Panc1 (cell line): ENCODE data around the gene ARR3.

Source experiments
- CTCF ChIP-seq: fragments of 450-650 bp; IDR thresholded peaks from 2 replicates; pipeline ENCODE4 v1.5.1; 2017; ENCODE audit warnings: mild to moderate bottlenecking
- POLR2AphosphoS5 ChIP-seq: IDR thresholded peaks from 2 replicates; pipeline ENCODE4 v1.6.1; 2012; ENCODE audit warnings: mild to moderate bottlenecking, low read depth, low read length, moderate library complexity
- SIN3A ChIP-seq: IDR thresholded peaks from 2 replicates; pipeline ENCODE4 v1.6.1; 2012; ENCODE audit warnings: low read depth, mild to moderate bottlenecking, low read length, moderate library complexity, borderline replicate concordance; ENCODE audit not compliant: insufficient read depth
- TF ChIP-seq, protein P1 (sequence below), 2 experiments: IDR thresholded peaks; 2 replicates each; pipeline ENCODE4 v1.6.1; 2011 to 2012; ENCODE audit warnings: low read depth in 2 of 2, control low read depth in 1 of 2, low read length in 1 of 2, mild to moderate bottlenecking in 1 of 2, moderate library complexity in 1 of 2; ENCODE audit not compliant: insufficient read depth in 1 of 2

GRCh38 chrX:70281951-70282350, 13.8 kb downstream of the ARR3 start, which contains the start of gene RAB41:
- no peak for TF ChIP-seq CTCF
- no peak for TF ChIP-seq POLR2AphosphoS5
- TF ChIP-seq, protein P1, sequence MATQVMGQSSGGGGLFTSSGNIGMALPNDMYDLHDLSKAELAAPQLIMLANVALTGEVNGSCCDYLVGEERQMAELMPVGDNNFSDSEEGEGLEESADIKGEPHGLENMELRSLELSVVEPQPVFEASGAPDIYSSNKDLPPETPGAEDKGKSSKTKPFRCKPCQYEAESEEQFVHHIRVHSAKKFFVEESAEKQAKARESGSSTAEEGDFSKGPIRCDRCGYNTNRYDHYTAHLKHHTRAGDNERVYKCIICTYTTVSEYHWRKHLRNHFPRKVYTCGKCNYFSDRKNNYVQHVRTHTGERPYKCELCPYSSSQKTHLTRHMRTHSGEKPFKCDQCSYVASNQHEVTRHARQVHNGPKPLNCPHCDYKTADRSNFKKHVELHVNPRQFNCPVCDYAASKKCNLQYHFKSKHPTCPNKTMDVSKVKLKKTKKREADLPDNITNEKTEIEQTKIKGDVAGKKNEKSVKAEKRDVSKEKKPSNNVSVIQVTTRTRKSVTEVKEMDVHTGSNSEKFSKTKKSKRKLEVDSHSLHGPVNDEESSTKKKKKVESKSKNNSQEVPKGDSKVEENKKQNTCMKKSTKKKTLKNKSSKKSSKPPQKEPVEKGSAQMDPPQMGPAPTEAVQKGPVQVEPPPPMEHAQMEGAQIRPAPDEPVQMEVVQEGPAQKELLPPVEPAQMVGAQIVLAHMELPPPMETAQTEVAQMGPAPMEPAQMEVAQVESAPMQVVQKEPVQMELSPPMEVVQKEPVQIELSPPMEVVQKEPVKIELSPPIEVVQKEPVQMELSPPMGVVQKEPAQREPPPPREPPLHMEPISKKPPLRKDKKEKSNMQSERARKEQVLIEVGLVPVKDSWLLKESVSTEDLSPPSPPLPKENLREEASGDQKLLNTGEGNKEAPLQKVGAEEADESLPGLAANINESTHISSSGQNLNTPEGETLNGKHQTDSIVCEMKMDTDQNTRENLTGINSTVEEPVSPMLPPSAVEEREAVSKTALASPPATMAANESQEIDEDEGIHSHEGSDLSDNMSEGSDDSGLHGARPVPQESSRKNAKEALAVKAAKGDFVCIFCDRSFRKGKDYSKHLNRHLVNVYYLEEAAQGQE (IDR thresholded peaks at IDR 0.05; ENCODE audit: insufficient read depth in 1 of 2, low read depth in 2 of 2, low read length in 1 of 2) = no peak
- TF ChIP-seq SIN3A = no peak
